ENCODE measurements around the gene RPL37A. TPM values are rescaled to one million over a fixed set of nuclear protein-coding genes. Genes with fewer than 3 reads are reported as not detected.
"Not testable (repeated sequence)": the region's sequence is repeated elsewhere in the genome, so short reads cannot be mapped to it uniquely, and the experiment has no call there.

The RPL37A gene
- total RNA-seq, 1 donor from 2014 or later = 2,461 TPM

DNA sequence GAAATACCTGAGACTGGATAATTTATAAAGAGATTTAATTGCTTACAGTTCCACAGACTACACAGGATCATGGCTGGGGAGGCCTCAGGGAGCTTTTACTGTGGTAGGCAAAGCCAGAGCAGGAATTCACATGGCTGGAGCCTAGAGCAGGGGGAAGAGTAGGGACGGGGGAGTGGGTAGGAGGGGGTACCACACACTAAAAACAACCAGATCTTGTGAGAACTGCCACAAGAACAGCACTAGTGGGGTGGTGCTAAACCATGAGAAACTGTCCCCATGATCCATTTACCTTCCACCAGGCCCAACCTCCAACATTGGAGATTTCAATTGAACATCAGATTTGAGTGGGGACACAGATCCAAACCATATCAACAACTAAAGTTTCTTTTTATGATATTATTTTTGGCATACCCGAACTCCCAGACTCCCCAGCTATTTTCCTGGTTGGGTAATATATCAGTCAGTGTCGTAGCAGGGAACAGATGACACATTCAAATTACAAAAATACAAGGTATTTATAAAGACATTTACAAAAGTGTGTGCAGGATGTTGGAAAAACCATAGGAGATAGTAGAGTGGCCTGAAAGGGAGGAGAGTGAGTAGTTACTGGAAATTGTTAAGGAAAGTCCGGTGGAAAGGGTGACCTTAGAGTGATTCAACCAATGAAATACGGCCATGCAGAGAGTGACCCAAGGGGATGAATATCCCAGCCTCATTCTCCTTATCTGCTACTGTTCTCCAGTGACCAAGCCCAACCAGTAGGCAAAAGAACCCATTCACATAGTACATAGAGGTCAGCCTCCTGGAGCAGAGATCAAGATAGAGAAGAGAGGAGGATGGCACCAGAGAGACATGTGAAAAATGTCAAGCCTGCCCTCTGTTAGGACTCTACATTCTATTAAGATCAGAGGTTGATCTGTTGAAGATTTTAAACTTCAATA lies 8.8 kb downstream of the RPL37A start:
- H3K36me3 ChIP-seq (ENCODE audit: control insufficient read depth, insufficient read depth, low read length) = peaks cover 21% of the 10 kb centered on the region
- H3K4me3 ChIP-seq (ENCODE audit: low read depth, low read length) = no peak overlapping the region
- no peak for DNase-seq (ENCODE audit: low read depth)
- no peak for FAIRE-seq
- TF ChIP-seq, protein P1, sequence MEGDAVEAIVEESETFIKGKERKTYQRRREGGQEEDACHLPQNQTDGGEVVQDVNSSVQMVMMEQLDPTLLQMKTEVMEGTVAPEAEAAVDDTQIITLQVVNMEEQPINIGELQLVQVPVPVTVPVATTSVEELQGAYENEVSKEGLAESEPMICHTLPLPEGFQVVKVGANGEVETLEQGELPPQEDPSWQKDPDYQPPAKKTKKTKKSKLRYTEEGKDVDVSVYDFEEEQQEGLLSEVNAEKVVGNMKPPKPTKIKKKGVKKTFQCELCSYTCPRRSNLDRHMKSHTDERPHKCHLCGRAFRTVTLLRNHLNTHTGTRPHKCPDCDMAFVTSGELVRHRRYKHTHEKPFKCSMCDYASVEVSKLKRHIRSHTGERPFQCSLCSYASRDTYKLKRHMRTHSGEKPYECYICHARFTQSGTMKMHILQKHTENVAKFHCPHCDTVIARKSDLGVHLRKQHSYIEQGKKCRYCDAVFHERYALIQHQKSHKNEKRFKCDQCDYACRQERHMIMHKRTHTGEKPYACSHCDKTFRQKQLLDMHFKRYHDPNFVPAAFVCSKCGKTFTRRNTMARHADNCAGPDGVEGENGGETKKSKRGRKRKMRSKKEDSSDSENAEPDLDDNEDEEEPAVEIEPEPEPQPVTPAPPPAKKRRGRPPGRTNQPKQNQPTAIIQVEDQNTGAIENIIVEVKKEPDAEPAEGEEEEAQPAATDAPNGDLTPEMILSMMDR (IDR thresholded peaks at IDR 0.05; ENCODE audit: insufficient read depth, low read length, severe bottlenecking) = no peak
- no peaks in the 10 kb centered on the region for H3K27me3 ChIP-seq (ENCODE audit: control insufficient read depth, insufficient read depth, low read length)

DNA sequence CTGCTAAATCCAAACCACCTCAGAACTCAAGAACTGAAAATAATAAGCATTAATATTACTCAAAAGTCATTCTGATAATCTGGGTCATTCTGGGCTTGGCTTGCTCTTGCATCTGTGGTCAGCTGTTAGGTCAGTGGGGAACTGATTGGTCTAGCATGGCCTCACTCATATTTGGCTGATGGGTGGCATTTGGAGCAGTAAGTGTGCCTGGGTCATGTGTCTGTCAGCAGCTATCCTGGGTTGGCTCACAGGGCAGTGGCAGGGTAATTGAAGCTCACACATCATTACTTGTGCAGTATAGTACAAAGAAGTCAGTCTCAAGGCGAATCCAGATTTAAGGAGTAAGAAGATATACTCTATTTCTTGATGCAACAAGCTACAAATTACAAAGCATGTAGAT lies 9.6 kb downstream of the RPL37A start:
- no peak for FAIRE-seq
- Histone ChIP-seq H3K27me3 (ENCODE audit: control insufficient read depth, insufficient read depth, low read length) (no peaks in the 10 kb centered on the region), H3K4me3 (ENCODE audit: low read depth, low read length) (no peak overlapping the region), H3K36me3 (ENCODE audit: control insufficient read depth, insufficient read depth, low read length) (peaks cover 15% of the 10 kb centered on the region)
- TF ChIP-seq, protein P1 (IDR thresholded peaks at IDR 0.05; ENCODE audit: insufficient read depth, low read length, severe bottlenecking) = no peak
- DNase-seq (ENCODE audit: low read depth) = no peak

DNA sequence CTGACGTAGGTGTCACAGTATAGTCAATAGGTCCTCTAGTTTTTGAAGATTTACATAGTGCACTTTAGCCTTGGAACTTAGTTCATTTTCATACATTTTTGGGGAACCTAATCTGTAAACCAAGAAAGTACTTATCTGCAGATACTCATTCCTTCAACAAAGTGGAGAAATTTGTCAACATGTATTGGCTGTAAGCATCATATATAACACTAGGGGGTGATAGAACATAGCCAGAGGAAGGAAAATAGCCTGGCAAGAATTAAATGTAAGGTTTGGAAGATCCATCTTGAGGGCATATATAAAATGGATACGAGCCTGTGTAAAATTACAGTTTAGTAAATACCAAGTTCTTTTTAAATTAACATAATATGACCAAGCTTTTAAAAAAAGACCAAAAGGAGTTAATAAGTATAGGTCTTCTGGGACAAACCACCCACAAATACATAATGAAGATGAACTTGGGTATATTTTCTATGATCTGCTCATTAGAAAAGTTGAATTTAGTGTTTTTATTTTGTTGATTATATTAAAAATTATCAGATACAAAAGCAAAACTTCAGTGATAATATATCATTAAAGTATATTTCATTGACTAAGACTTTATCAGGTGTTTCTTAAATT lies 18.2 kb downstream of the RPL37A start:
- no peak overlapping the region for H3K4me3 ChIP-seq (ENCODE audit: low read depth, low read length)
- TF ChIP-seq, protein P1 (IDR thresholded peaks at IDR 0.05; ENCODE audit: insufficient read depth, low read length, severe bottlenecking) = peak; percentile 40
- DNase-seq (ENCODE audit: low read depth) = peak; percentile 62
- no peaks in the 10 kb centered on the region for H3K27me3 ChIP-seq (ENCODE audit: control insufficient read depth, insufficient read depth, low read length)
- no peak for FAIRE-seq
- H3K36me3 ChIP-seq (ENCODE audit: control insufficient read depth, insufficient read depth, low read length) = peaks cover 12% of the 10 kb centered on the region

DNA sequence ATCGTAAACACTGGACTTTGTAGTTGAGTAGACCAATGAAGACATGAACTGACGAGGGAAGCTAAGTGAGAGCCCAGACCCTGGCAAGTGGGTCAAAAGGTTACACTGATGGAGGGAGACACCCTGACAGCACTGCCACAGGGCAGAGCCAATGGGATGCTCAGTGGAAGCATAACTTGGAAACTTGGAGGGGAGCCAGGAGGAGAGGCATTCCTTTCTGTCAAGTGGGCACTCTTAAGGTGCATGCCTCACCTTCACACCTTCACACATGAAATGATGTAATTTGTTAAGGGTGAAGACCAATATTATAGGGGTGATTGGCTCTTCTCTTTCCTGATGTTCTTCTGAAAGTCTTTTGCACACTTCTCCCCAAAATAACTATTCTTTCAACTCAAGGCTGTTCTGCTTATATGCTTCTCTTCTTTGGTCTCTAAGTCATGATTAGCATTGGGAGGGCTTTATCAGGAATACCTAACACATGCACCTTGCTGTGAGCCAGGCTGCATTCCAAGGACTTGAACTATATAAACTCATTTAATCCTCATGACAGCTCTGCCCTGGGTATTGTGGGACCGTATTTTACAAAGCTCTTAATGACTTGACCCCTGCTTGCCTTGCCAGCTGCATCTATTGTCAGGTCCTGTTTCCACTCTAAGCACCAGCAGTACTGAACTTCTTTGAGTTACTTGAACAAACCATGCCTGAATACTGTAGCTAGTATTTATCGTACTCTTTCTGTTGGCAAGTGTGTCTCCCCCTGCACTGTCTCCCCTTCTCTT lies 19.0 kb downstream of the RPL37A start:
- Histone ChIP-seq H3K36me3 (ENCODE audit: control insufficient read depth, insufficient read depth, low read length) (peaks cover 12% of the 10 kb centered on the region), H3K27me3 (ENCODE audit: control insufficient read depth, insufficient read depth, low read length) (no peaks in the 10 kb centered on the region), H3K4me3 (ENCODE audit: low read depth, low read length) (no peak overlapping the region)
- DNase-seq (ENCODE audit: low read depth) (no peak), FAIRE-seq (no peak)
- TF ChIP-seq, protein P1 (IDR thresholded peaks at IDR 0.05; ENCODE audit: insufficient read depth, low read length, severe bottlenecking) = no peak

DNA sequence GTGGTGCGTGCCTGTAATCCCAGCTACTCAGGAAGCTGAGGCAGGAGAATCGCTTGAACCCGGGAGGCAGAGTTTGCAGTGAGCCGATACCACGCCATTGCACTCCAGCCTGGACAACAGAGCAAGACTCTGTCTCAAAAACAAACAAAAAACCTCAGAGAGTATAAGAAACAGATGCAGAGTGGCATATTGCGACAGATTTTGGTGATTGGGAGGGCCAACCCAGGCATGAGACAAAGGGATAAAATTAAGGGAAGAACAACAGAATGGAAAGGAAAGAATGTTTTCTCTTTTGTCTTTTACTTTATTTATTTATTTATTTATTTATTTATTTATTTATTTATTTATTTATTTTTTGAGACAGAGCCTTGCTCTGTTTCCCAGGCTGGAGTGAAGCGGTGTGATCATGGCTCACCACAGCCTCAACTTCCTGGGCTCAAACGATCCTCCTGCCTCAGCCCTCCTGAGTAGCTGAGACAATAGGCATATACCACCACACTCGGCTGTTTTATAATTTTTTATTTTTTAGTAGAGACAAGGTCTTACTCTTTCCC lies 20.0 kb downstream of the RPL37A start:
- H3K4me3 ChIP-seq (ENCODE audit: low read depth, low read length); FAIRE-seq; H3K27me3 ChIP-seq (ENCODE audit: control insufficient read depth, insufficient read depth, low read length); DNase-seq (ENCODE audit: low read depth): not testable (repeated sequence)
- peaks cover 12% of the 10 kb centered on the region for H3K36me3 ChIP-seq (ENCODE audit: control insufficient read depth, insufficient read depth, low read length)
